ENCODE results near the gene KCNA10.

KCNA10 gene

DNA sequence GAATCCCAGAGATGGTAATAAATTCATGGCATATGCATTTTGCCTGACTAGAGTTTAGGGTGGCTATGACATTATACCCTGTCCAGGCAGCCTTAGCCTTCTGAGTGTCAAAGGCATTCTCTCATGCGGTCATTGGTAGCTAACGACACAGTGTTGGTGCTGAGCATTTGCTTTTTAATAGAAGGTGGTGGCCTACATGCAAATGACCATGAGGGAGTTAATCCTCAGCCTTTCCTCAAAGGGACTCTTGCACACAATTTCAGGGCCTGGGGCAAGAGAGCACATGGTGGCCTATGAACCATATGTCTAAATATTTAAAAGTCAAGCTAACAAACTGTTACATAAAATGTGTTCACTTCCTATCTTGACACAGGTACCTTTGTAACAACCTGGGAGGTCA is 30.9 kb upstream of the KCNA10 start:
- Histone ChIP-seq H3K4me3 (ENCODE audit: low read depth, low read length) (no peak overlapping the region), H3K36me3 (ENCODE audit: control insufficient read depth, insufficient read depth, low read length) (no peaks in the 10 kb centered on the region), H3K27me3 (ENCODE audit: control insufficient read depth, insufficient read depth, low read length) (peaks cover 26% of the 10 kb centered on the region), H3K4me1 (ENCODE audit: control insufficient read depth, insufficient read depth, low read length) (no peaks in the 10 kb centered on the region), H3K9ac (ENCODE audit: low read depth, low read length) (no peak overlapping the region), H3K9me3 (ENCODE audit: control insufficient read depth, insufficient read depth, low read length) (no peaks in the 10 kb centered on the region)

DNA sequence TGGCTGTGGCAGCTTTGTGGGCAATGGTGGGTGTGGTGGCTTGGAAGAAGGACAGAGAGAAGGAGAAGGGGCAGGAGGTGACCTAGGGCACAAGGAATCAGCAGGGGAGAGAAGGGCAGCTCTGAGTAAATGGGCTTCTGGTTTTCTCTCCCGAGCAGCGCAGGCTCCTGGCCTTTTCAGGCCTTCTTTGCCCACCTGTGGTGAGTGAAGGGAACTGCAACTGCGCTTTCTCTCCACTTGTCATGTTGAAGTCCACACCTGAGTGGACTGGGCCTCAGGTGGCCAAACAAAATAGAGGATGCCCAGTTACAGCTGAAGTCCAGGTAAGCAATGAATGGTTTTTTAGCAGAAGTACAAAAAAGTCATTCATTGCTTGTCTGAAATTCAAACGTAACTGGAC is 29.4 kb upstream of the KCNA10 start:
- Histone ChIP-seq H3K4me3 (ENCODE audit: low read depth, low read length) (no peak overlapping the region), H3K9ac (ENCODE audit: low read depth, low read length) (no peak overlapping the region), H3K4me1 (ENCODE audit: control insufficient read depth, insufficient read depth, low read length) (no peaks in the 10 kb centered on the region), H3K9me3 (ENCODE audit: control insufficient read depth, insufficient read depth, low read length) (no peaks in the 10 kb centered on the region), H3K36me3 (ENCODE audit: control insufficient read depth, insufficient read depth, low read length) (no peaks in the 10 kb centered on the region), H3K27me3 (ENCODE audit: control insufficient read depth, insufficient read depth, low read length) (peaks cover 17% of the 10 kb centered on the region)

DNA sequence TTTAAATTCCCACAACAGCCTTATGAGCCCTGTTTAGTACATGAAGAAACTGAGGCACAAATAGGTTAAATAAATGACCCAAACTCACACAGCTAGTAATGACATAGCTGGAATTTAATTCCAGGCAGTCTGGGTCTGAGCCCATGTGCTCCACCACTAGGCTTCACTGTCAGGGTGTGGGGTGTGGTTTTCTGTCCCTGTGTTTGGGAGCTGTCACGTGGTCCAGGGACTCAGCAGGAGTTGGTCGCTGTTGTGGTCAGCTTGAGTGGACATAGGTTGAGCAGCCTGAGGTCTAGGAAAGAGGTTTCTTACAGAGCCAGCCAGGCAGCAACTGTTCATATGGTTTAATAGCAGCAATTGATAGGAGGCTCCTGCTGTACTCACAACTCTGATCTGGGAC is 28.0 kb upstream of the KCNA10 start:
- Histone ChIP-seq H3K9me3 (ENCODE audit: control insufficient read depth, insufficient read depth, low read length) (no peaks in the 10 kb centered on the region), H3K4me1 (ENCODE audit: control insufficient read depth, insufficient read depth, low read length) (no peaks in the 10 kb centered on the region), H3K4me3 (ENCODE audit: low read depth, low read length) (no peak overlapping the region), H3K9ac (ENCODE audit: low read depth, low read length) (no peak overlapping the region), H3K27me3 (ENCODE audit: control insufficient read depth, insufficient read depth, low read length) (peaks cover 5% of the 10 kb centered on the region), H3K36me3 (ENCODE audit: control insufficient read depth, insufficient read depth, low read length) (no peaks in the 10 kb centered on the region)

DNA sequence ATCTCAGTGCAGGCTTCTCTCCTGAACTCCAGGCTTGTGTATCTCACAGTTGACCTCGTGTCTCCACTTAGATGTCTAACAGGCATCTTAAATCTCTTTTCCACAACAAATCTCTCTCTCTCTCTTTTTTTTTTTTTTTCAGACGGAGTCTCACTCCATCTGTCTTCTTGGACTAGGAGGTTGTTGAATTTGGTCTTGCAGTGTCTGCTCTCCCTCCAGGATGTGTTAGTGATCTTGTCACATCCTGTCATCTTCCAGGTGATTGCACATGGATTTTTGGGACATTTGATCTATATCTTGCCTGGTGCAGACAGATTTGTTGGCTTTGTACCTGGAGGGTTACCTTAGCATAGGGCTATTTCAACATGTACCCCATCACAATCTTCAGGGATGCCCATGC is 26.5 kb upstream of the KCNA10 start:
- H3K27me3 ChIP-seq (ENCODE audit: control insufficient read depth, insufficient read depth, low read length): peaks cover 2% of the 10 kb centered on the region
- H3K9me3 ChIP-seq (ENCODE audit: control insufficient read depth, insufficient read depth, low read length): no peaks in the 10 kb centered on the region
- H3K9ac ChIP-seq (ENCODE audit: low read depth, low read length): no peak overlapping the region
- no peaks in the 10 kb centered on the region for H3K4me1 ChIP-seq (ENCODE audit: control insufficient read depth, insufficient read depth, low read length)
- H3K36me3 ChIP-seq (ENCODE audit: control insufficient read depth, insufficient read depth, low read length): no peaks in the 10 kb centered on the region
- no peak overlapping the region for H3K4me3 ChIP-seq (ENCODE audit: low read depth, low read length)

DNA sequence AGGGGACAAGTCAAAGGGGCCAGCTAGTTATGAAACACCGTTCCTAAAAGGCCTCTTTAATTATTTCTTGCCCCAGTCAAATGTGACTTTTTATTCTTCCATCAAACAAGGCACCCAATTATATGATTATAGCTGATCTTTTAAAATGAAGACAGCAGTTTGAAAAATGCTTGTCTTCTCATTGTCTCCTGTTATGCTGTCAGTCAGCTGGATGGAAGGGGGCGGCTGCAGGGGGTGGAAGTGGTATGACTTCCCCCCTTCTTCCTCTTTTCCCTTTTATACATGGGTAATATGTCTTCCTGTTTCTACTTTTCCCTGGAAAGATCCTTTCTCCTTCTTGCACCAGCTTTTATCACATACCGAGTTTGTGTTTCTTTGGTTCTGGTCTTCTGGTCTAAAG is 25.8 kb upstream of the KCNA10 start:
- H3K4me3 ChIP-seq (ENCODE audit: low read depth, low read length): no peak overlapping the region
- no peaks in the 10 kb centered on the region for H3K4me1 ChIP-seq (ENCODE audit: control insufficient read depth, insufficient read depth, low read length)
- H3K27me3 ChIP-seq (ENCODE audit: control insufficient read depth, insufficient read depth, low read length): peaks cover 2% of the 10 kb centered on the region
- H3K36me3 ChIP-seq (ENCODE audit: control insufficient read depth, insufficient read depth, low read length): no peaks in the 10 kb centered on the region
- H3K9ac ChIP-seq (ENCODE audit: low read depth, low read length): no peak overlapping the region
- H3K9me3 ChIP-seq (ENCODE audit: control insufficient read depth, insufficient read depth, low read length): no peaks in the 10 kb centered on the region

DNA sequence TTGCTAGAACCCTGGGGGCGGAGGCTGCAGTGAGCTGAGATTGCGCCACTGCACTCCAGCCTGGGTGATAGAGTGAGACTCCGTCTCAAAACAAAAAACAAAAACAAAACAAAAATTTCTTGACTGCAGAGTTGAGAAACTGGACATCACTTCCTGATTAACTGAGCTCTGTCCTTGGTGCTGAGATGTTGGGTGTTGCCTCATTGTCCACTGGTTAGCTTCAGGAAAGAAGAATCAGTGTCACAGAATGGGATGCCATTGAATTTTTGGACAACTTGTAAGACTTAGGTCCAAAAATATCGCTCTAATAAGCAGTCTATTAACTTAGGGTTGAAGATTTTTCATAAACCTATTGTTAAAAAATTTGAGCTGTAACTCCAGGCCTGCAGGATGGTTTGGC is 23.8 kb upstream of the KCNA10 start:
- Histone ChIP-seq H3K4me3 (ENCODE audit: low read depth, low read length) (no peak overlapping the region), H3K36me3 (ENCODE audit: control insufficient read depth, insufficient read depth, low read length) (no peaks in the 10 kb centered on the region), H3K9me3 (ENCODE audit: control insufficient read depth, insufficient read depth, low read length) (no peaks in the 10 kb centered on the region), H3K9ac (ENCODE audit: low read depth, low read length) (no peak overlapping the region), H3K4me1 (ENCODE audit: control insufficient read depth, insufficient read depth, low read length) (no peaks in the 10 kb centered on the region), H3K27me3 (ENCODE audit: control insufficient read depth, insufficient read depth, low read length) (peaks cover 2% of the 10 kb centered on the region)

DNA sequence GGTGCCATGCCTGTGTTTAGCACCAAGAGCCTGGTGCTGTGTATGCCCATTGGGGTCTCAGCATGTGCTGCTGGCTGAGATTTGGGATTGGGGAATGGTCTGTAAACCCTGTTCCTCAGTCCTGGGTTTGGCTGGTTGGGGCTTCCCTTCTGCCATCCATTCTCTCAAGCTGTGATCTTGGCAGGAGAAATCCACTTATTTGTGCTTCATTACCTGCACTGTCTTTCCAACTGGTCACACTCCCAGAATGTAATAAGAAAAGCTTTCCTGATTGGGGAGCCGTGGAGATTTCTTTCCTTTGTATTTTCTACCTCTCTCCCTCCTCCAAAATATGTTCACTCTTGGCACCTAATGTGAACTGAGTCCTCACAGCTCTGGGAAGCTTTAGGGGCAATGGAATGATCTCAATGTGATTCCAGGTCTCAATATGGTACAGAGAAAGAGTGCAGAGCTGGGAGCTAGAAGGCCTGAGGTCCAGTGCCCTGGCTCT is 23.0 kb upstream of the KCNA10 start:
- Histone ChIP-seq H3K36me3 (ENCODE audit: control insufficient read depth, insufficient read depth, low read length) (no peaks in the 10 kb centered on the region), H3K27me3 (ENCODE audit: control insufficient read depth, insufficient read depth, low read length) (peaks cover 2% of the 10 kb centered on the region), H3K4me3 (ENCODE audit: low read depth, low read length) (no peak overlapping the region), H3K9ac (ENCODE audit: low read depth, low read length) (no peak overlapping the region), H3K4me1 (ENCODE audit: control insufficient read depth, insufficient read depth, low read length) (no peaks in the 10 kb centered on the region), H3K9me3 (ENCODE audit: control insufficient read depth, insufficient read depth, low read length) (no peaks in the 10 kb centered on the region)

DNA sequence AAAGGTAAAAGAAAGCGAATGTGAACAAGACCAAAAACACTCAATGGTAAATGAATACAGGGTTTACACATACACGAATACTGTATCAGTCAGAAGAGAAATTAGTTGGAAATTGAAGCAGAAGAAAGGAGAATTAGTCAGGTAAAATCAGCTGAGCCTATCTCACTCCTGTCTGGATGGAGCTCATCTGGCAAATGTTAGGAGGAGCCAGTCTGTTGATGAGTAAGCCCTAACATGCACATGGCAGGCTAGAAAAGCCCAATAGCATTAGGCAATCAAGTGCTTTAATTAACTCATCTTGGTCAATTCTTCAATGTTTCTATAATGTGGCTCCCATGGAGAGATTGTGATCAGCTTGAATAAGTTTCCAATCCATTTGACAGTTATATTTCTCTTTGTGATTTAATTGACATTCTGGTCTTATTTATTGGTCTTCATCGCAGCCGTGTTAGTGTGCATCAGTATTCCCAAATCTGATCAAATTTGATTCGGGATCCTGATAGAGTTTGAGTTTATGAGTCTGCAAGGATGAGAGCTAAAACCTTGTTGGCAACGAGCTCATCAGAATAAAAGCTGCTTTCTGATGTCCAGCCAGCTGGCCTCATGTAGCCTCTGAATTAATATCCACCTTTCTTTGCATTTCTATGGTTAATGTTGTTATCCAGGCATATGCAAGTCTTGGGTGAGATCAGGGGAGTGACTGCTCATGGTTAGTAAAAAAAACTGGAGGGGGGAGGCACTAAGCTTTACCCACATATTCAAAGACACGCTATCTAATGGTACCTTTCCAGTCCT is 22.1 kb upstream of the KCNA10 start:
- Histone ChIP-seq H3K9ac (ENCODE audit: low read depth, low read length) (no peak overlapping the region), H3K27me3 (ENCODE audit: control insufficient read depth, insufficient read depth, low read length) (peaks cover 2% of the 10 kb centered on the region), H3K4me3 (ENCODE audit: low read depth, low read length) (no peak overlapping the region), H3K4me1 (ENCODE audit: control insufficient read depth, insufficient read depth, low read length) (no peaks in the 10 kb centered on the region), H3K36me3 (ENCODE audit: control insufficient read depth, insufficient read depth, low read length) (no peaks in the 10 kb centered on the region), H3K9me3 (ENCODE audit: control insufficient read depth, insufficient read depth, low read length) (no peaks in the 10 kb centered on the region)

DNA sequence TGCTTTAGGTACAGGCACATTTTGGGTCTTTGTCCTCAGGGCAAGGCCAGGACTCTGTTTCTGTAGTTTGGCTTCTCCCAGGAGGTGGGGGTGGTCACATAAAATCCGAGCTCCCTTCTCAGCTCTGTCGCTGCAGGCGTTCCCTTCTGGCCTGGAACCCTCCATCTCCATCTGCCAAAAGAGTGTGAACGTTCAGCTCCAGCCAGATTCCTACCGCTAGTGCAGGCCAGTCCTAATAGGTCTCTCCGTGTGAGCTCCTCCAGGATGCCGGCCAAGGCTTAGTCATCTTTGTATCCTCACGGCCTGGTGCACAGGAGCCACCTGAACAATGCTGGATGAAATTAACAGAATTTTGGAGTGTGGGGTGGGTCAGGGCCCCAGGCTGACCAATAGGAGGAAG is 19.9 kb upstream of the KCNA10 start:
- Histone ChIP-seq H3K36me3 (ENCODE audit: control insufficient read depth, insufficient read depth, low read length) (no peaks in the 10 kb centered on the region), H3K4me1 (ENCODE audit: control insufficient read depth, insufficient read depth, low read length) (no peaks in the 10 kb centered on the region), H3K9me3 (ENCODE audit: control insufficient read depth, insufficient read depth, low read length) (no peaks in the 10 kb centered on the region), H3K9ac (ENCODE audit: low read depth, low read length) (no peak overlapping the region), H3K27me3 (ENCODE audit: control insufficient read depth, insufficient read depth, low read length) (no peaks in the 10 kb centered on the region), H3K4me3 (ENCODE audit: low read depth, low read length) (no peak overlapping the region)

DNA sequence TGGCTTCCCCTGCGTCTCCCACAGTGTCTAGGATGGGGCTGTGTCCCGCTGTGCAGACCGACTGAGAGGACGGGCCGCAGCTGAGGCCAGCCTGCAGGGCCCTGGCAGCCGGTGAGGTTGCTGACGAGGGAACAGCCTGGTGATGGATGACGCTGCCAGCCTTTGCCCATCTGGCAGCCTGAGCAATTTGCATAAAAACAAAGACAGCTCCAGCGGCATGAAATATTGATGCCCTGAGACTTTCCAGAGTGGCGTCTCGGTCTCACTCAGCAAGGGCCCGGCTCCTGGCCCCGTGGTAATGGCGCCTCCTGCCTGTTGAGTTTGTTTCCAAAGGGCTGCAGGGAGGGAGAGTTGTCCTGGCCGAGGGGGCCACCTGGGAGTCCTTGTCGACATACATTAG is 19.1 kb upstream of the KCNA10 start:
- Histone ChIP-seq H3K9me3 (ENCODE audit: control insufficient read depth, insufficient read depth, low read length) (no peaks in the 10 kb centered on the region), H3K4me3 (ENCODE audit: low read depth, low read length) (no peak overlapping the region), H3K27me3 (ENCODE audit: control insufficient read depth, insufficient read depth, low read length) (no peaks in the 10 kb centered on the region), H3K4me1 (ENCODE audit: control insufficient read depth, insufficient read depth, low read length) (no peaks in the 10 kb centered on the region), H3K9ac (ENCODE audit: low read depth, low read length) (no peak overlapping the region), H3K36me3 (ENCODE audit: control insufficient read depth, insufficient read depth, low read length) (no peaks in the 10 kb centered on the region)

DNA sequence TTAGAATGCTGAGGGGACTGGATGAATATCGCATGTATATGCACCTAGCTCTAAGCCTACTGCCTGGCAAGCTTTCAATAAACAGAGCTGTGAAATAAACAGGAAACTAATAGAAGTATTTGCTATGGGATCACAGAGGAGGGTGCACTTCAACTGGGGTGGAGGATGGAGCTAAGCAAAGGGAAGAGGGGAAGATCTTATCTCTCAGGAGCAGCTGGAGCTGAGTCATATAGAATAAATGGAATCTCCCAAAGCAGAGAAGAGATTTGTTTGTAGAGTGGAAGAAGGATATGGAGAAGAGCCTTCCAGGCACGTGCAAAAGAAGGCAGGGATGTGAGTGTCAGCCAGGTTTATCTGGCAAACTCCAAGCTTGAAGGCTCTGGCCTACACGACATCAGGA is 17.0 kb upstream of the KCNA10 start:
- no peaks in the 10 kb centered on the region for H3K27me3 ChIP-seq (ENCODE audit: control insufficient read depth, insufficient read depth, low read length)
- no peaks in the 10 kb centered on the region for H3K4me1 ChIP-seq (ENCODE audit: control insufficient read depth, insufficient read depth, low read length)
- H3K9ac ChIP-seq (ENCODE audit: low read depth, low read length): no peak overlapping the region
- H3K9me3 ChIP-seq (ENCODE audit: control insufficient read depth, insufficient read depth, low read length): no peaks in the 10 kb centered on the region
- no peaks in the 10 kb centered on the region for H3K36me3 ChIP-seq (ENCODE audit: control insufficient read depth, insufficient read depth, low read length)
- H3K4me3 ChIP-seq (ENCODE audit: low read depth, low read length): no peak overlapping the region

DNA sequence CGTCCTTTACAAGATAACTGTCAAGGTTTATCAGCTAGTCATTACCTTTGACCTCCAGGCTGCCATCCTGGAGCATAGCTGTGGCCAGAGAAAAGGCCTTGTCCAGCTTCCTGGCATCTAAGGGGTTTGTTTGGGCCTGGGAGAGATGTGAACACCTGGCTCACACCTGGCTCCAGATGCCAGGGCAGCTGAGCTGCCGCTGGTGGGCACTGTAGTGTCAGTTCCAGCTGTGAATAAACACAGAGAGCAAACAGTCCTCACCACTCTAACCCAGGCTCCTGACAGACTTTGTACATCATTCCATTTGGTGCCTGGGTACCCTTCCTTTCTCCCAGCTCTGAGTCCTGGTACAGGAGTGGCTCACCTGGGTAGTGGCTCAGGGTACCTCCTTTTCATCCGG is 14.3 kb upstream of the KCNA10 start:
- Histone ChIP-seq H3K4me3 (ENCODE audit: low read depth, low read length) (no peak overlapping the region), H3K27me3 (ENCODE audit: control insufficient read depth, insufficient read depth, low read length) (peaks cover 7% of the 10 kb centered on the region), H3K9ac (ENCODE audit: low read depth, low read length) (no peak overlapping the region), H3K4me1 (ENCODE audit: control insufficient read depth, insufficient read depth, low read length) (no peaks in the 10 kb centered on the region), H3K9me3 (ENCODE audit: control insufficient read depth, insufficient read depth, low read length) (no peaks in the 10 kb centered on the region), H3K36me3 (ENCODE audit: control insufficient read depth, insufficient read depth, low read length) (no peaks in the 10 kb centered on the region)
